Measurements from ENCODE around the gene SKIC2.
"Not testable (repeated sequence)": the region's sequence is repeated elsewhere in the genome, so short reads cannot be mapped to it uniquely, and the experiment has no call there.

The SKIC2 gene

GRCh38 chr6:31977816-31978431 is 18.9 kb downstream of the SKIC2 start:
- H3K27ac ChIP-seq (ENCODE audit: insufficient read depth, low read depth, low read length, poor library complexity, severe bottlenecking): no peak overlapping the region
- H3K27me3 ChIP-seq (ENCODE audit: control insufficient read depth, insufficient read depth, low read length, poor library complexity, severe bottlenecking): no peaks in the 10 kb centered on the region
- 95 to 96% methylated on average over 12 of the region's 12 CpGs for WGBS, 2 experiments

GRCh38 chr6:31978831-31979230 is 19.9 kb downstream of the SKIC2 start:
- no peak overlapping the region for H3K27ac ChIP-seq (ENCODE audit: insufficient read depth, low read depth, low read length, poor library complexity, severe bottlenecking)
- H3K4me3 ChIP-seq (ENCODE audit: insufficient read depth, low read depth, low read length): no peak overlapping the region
- H3K36me3 ChIP-seq (ENCODE audit: control insufficient read depth, insufficient read depth, low read length): no peaks in the 10 kb centered on the region
- H3K27me3 ChIP-seq (ENCODE audit: control insufficient read depth, insufficient read depth, low read length, poor library complexity, severe bottlenecking): no peaks in the 10 kb centered on the region
- no peaks in the 10 kb centered on the region for H3K4me1 ChIP-seq (ENCODE audit: control insufficient read depth, insufficient read depth, low read length)
- no peaks in the 10 kb centered on the region for H3K9me3 ChIP-seq (ENCODE audit: control insufficient read depth, low read length)
- 79 to 91% methylated on average over 5 of the region's 5 CpGs for WGBS, 2 experiments

More at GRCh38 chr6:31977816-31978431, 18.9 kb downstream of the SKIC2 start:
- Histone ChIP-seq H3K9me3 (ENCODE audit: control insufficient read depth, low read length) (no peaks in the 10 kb centered on the region), H3K4me3 (ENCODE audit: insufficient read depth, low read depth, low read length) (no peak overlapping the region), H3K36me3 (ENCODE audit: control insufficient read depth, insufficient read depth, low read length) (no peaks in the 10 kb centered on the region), H3K4me1 (ENCODE audit: control insufficient read depth, insufficient read depth, low read length) (no peaks in the 10 kb centered on the region)

- Histone ChIP-seq H3K27me3 (ENCODE audit: control insufficient read depth, insufficient read depth, low read length, poor library complexity, severe bottlenecking) (no peaks in the 10 kb centered on the region), H3K9me3 (ENCODE audit: control insufficient read depth, low read length) (no peaks in the 10 kb centered on the region), H3K27ac (ENCODE audit: insufficient read depth, low read depth, low read length, poor library complexity, severe bottlenecking) (no peak overlapping the region), H3K4me1 (ENCODE audit: control insufficient read depth, insufficient read depth, low read length) (no peaks in the 10 kb centered on the region), H3K4me3 (ENCODE audit: insufficient read depth, low read depth, low read length) (no peak overlapping the region), H3K36me3 (ENCODE audit: control insufficient read depth, insufficient read depth, low read length) (no peaks in the 10 kb centered on the region)
- 93 to 94% methylated on average over 3 of the region's 3 CpGs for WGBS, 2 experiments
Measured at GRCh38 chr6:31979238-31979898, 20.4 kb downstream of the SKIC2 start.

- H3K27ac ChIP-seq (ENCODE audit: insufficient read depth, low read depth, low read length, poor library complexity, severe bottlenecking); H3K36me3 ChIP-seq (ENCODE audit: control insufficient read depth, insufficient read depth, low read length); H3K27me3 ChIP-seq (ENCODE audit: control insufficient read depth, insufficient read depth, low read length, poor library complexity, severe bottlenecking); H3K4me3 ChIP-seq (ENCODE audit: insufficient read depth, low read depth, low read length); H3K4me1 ChIP-seq (ENCODE audit: control insufficient read depth, insufficient read depth, low read length); H3K9me3 ChIP-seq (ENCODE audit: control insufficient read depth, low read length): not testable (repeated sequence)
- WGBS, 2 experiments: 96 to 97% methylated on average over 11 to 12 of the region's 13 CpGs
Measured at GRCh38 chr6:31980195-31980876, 21.4 kb downstream of the SKIC2 start.

- H3K36me3 ChIP-seq (ENCODE audit: control insufficient read depth, insufficient read depth, low read length); H3K27ac ChIP-seq (ENCODE audit: insufficient read depth, low read depth, low read length, poor library complexity, severe bottlenecking); H3K4me3 ChIP-seq (ENCODE audit: insufficient read depth, low read depth, low read length); H3K4me1 ChIP-seq (ENCODE audit: control insufficient read depth, insufficient read depth, low read length); H3K27me3 ChIP-seq (ENCODE audit: control insufficient read depth, insufficient read depth, low read length, poor library complexity, severe bottlenecking); H3K9me3 ChIP-seq (ENCODE audit: control insufficient read depth, low read length): not testable (repeated sequence)
- WGBS, 2 experiments: no CpG with 5 or more reads among the region's 5 CpGs
Measured at GRCh38 chr6:31980998-31981397, 22.0 kb downstream of the SKIC2 start.

GRCh38 chr6:31981744-31982143 is 22.8 kb downstream of the SKIC2 start, which contains the start of gene C4A:
C4A (plus strand) TSS chr6:31982057; CDS start chr6:31982108, 51 bp downstream.
- no CpG with 5 or more reads among the region's 7 CpGs for WGBS, 2 experiments
- H3K36me3 ChIP-seq (ENCODE audit: control insufficient read depth, insufficient read depth, low read length); H3K27me3 ChIP-seq (ENCODE audit: control insufficient read depth, insufficient read depth, low read length, poor library complexity, severe bottlenecking); H3K4me3 ChIP-seq (ENCODE audit: insufficient read depth, low read depth, low read length); H3K4me1 ChIP-seq (ENCODE audit: control insufficient read depth, insufficient read depth, low read length); H3K9me3 ChIP-seq (ENCODE audit: control insufficient read depth, low read length); H3K27ac ChIP-seq (ENCODE audit: insufficient read depth, low read depth, low read length, poor library complexity, severe bottlenecking): not testable (repeated sequence)

GRCh38 chr6:31989363-31989762 is 30.4 kb downstream of the SKIC2 start:
- WGBS, 2 experiments: no CpG with 5 or more reads among the region's 10 CpGs
- not testable (repeated sequence) for H3K4me3 ChIP-seq (ENCODE audit: insufficient read depth, low read depth, low read length); H3K4me1 ChIP-seq (ENCODE audit: control insufficient read depth, insufficient read depth, low read length); H3K9me3 ChIP-seq (ENCODE audit: control insufficient read depth, low read length); H3K27ac ChIP-seq (ENCODE audit: insufficient read depth, low read depth, low read length, poor library complexity, severe bottlenecking); H3K27me3 ChIP-seq (ENCODE audit: control insufficient read depth, insufficient read depth, low read length, poor library complexity, severe bottlenecking); H3K36me3 ChIP-seq (ENCODE audit: control insufficient read depth, insufficient read depth, low read length)

GRCh38 chr6:31994421-31994820 is 35.4 kb downstream of the SKIC2 start:
- 88 to 100% methylated on average over 6 to 7 of the region's 14 CpGs for WGBS, 2 experiments
- H3K27ac ChIP-seq (ENCODE audit: insufficient read depth, low read depth, low read length, poor library complexity, severe bottlenecking); H3K4me3 ChIP-seq (ENCODE audit: insufficient read depth, low read depth, low read length); H3K9me3 ChIP-seq (ENCODE audit: control insufficient read depth, low read length); H3K4me1 ChIP-seq (ENCODE audit: control insufficient read depth, insufficient read depth, low read length); H3K27me3 ChIP-seq (ENCODE audit: control insufficient read depth, insufficient read depth, low read length, poor library complexity, severe bottlenecking); H3K36me3 ChIP-seq (ENCODE audit: control insufficient read depth, insufficient read depth, low read length): not testable (repeated sequence)

- 92 to 96% methylated on average over 5 to 6 of the region's 6 CpGs for WGBS, 2 experiments
- not testable (repeated sequence) for H3K27ac ChIP-seq (ENCODE audit: insufficient read depth, low read depth, low read length, poor library complexity, severe bottlenecking)
Measured at GRCh38 chr6:31996385-31996784, 37.4 kb downstream of the SKIC2 start.

GRCh38 chr6:32002546-32003268 is 43.7 kb downstream of the SKIC2 start:
- not testable (repeated sequence) for H3K9me3 ChIP-seq (ENCODE audit: control insufficient read depth, low read length); H3K36me3 ChIP-seq (ENCODE audit: control insufficient read depth, insufficient read depth, low read length); H3K4me1 ChIP-seq (ENCODE audit: control insufficient read depth, insufficient read depth, low read length); H3K4me3 ChIP-seq (ENCODE audit: insufficient read depth, low read depth, low read length); H3K27ac ChIP-seq (ENCODE audit: insufficient read depth, low read depth, low read length, poor library complexity, severe bottlenecking); H3K27me3 ChIP-seq (ENCODE audit: control insufficient read depth, insufficient read depth, low read length, poor library complexity, severe bottlenecking)
- WGBS, 2 experiments: no CpG with 5 or more reads among the region's 15 CpGs

More at GRCh38 chr6:31996385-31996784, 37.4 kb downstream of the SKIC2 start:
- not testable (repeated sequence) for H3K27me3 ChIP-seq (ENCODE audit: control insufficient read depth, insufficient read depth, low read length, poor library complexity, severe bottlenecking); H3K4me1 ChIP-seq (ENCODE audit: control insufficient read depth, insufficient read depth, low read length); H3K4me3 ChIP-seq (ENCODE audit: insufficient read depth, low read depth, low read length); H3K9me3 ChIP-seq (ENCODE audit: control insufficient read depth, low read length); H3K36me3 ChIP-seq (ENCODE audit: control insufficient read depth, insufficient read depth, low read length)
